Left renal pelvis (tissue), 4 donors: ENCODE results near the gene VAV3. TPM values are rescaled to one million over a fixed set of nuclear protein-coding genes. Genes with fewer than 3 reads are reported as not detected.

Source experiments
- DNase-seq, 4 donors: peaks; one replicate each; pipeline ENCODE4 v3.0.0-alpha.2; 2013; ENCODE audit warnings: low read depth in 4 of 4, low spot score in 3 of 4
- polyA plus RNA-seq, 4 donors: library from polyadenylated mRNA; unstranded; fragments of 120-200 nt; gene quantifications; one replicate each; pipeline ENCODE4 v1.2.1, GENCODE V29; 2013; ENCODE audit not compliant: insufficient read length in 4 of 4

Gene VAV3
- polyA plus RNA-seq, 4 donors: 4.7 to 142 (median 123) TPM

DNA sequence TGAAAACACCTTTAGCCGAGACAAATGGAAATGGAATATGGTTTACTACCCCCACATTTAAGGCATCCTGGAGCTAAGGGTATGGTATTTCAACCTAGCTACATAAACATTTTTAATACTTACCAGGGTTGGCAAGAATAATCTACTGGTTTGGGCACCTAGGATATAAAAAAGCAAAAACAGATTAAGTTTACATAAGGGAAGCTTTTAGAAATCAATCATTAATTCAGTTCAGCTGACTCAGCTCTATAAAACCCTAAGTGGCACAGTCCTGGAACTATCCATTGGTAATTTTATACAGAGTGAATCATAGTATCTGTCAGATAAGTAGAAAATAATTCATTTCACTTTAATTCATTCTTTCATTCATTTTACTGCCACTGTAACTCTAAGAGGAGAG is 355.2 kb downstream of the VAV3 start:
- DNase-seq: no peak

DNA sequence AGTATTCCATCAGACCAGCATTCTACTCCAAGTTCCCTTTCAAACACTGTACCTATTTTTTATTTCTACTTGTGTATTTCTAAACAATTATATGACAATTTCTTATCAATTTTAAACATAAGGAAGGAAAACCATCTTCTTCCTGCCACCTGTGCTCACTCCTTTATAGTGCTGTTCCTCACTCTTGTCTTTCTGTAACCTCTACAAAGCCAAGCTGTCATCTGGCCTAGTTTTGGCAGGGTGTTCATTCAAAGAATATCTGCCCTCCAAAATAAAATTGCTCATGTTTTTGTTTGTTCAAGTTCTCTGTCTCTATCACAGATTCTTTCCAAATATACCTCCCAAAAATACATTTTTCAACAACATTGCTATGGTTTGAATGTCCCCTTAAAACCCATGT is 360.2 kb downstream of the VAV3 start:
- DNase-seq: no peak

DNA sequence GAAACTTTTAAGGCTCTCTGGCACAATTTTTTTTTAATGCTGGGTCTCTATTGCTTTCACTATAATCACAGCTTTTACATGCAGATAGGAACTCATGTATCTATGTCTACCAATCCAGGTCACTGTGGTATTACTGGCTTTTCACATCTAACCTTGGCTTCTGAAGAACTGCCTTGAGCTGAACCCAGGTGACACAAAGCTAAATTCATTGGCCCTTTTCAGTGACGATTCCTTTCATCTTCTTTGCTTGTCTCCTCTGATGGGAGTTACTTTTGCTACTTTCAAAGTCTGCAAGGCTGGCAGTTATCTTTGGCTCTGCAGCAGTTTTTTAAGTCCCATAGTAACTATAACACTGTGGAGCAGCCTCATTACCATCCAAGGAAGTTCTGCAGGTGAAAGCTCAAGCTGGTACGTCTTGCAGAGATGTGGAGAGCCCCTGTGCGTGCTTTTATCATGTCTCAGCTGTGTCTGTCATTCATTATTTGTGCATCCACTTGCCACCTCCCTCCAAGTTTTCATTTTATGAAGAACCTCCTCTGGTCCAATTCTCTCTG is 364.3 kb downstream of the VAV3 start:
- no peak for DNase-seq

DNA sequence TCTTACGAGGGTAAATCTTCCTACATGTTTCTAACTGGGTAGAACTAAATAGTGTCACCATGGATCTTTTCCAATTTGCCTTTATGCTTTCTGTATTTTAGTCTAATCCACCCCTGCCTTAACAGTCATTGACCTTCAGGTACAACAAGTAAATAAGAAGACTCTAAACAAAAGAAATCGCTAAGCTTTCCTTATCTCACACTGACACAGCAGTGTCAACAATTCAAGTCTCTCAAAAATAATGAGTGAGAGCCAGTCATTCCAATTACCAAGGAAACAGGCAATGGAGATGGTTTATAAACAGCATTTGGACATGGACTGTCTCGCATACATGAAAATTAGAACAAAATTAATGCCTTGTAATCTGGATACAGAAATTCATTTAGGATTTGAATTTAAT is 365.8 kb downstream of the VAV3 start:
- no peak for DNase-seq

DNA sequence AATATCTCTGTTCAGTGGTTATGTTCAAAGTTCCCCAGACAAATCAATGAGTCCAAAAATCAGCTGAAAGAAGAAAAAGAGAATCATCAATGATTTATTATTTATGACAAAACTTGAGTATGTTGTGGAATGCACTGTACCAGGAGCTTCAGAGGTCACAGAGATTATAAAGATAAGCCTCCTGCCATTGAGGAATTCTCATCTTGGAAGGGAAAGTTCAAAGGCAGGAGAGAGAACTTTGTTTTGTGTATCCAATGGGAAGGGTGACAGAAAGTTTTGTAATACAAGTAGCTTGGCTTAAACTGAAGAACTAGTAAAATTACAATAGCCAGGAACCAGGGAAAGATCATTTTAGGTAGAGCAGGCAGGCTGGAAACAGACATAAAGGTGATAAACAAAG is 367.7 kb downstream of the VAV3 start:
- no peak for DNase-seq

DNA sequence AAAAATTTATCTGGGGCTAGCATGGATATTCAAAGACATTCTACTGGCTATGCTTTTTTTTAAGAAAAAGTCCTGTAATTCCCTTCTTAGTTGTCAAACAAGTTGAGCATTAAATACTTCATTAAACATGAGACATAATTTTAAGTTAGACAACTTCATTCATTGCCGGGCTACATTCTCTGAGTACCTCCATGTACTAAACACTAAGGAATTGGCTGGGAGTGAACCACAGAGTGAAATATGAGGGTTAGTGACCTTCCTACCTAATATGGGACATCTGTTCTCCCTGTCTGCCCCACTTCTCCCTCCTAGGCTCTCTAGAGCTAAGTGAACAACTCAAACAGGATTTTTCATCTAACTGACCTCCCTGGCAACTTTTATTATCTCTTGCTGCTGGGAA is 370.4 kb downstream of the VAV3 start:
- no peak for DNase-seq

DNA sequence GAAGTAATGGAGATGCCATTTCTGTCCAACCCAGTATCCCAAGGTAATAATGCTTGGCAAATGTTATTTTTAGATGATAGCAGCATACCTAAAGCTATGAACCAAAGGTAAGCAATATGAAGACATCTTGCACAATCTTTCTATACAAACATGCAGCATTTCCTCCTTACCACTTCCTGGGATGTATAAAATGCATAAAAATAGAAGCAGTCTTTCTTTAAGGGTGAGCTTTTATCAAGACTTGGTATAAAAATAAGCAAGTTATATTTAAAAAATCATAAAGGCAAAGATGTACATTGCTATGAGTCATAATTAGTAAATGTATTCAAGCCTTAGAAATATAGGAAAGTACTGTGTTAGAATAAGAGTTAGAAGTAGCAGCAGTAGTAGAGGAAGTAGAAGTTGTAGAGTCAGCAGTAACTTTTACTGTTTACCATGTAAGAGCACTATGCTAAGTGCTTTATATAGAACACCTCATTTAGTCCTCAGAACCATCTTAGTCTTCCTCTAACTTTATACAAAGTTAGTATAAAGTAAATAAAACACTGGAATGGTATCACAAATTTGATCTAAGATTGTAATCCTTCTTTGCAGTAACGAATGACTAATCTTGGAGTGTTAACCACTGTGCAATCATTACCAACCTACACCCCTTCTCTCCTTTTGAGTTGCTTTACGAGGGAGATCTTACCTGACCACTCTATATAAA is 371.3 kb downstream of the VAV3 start:
- DNase-seq: no peak

DNA sequence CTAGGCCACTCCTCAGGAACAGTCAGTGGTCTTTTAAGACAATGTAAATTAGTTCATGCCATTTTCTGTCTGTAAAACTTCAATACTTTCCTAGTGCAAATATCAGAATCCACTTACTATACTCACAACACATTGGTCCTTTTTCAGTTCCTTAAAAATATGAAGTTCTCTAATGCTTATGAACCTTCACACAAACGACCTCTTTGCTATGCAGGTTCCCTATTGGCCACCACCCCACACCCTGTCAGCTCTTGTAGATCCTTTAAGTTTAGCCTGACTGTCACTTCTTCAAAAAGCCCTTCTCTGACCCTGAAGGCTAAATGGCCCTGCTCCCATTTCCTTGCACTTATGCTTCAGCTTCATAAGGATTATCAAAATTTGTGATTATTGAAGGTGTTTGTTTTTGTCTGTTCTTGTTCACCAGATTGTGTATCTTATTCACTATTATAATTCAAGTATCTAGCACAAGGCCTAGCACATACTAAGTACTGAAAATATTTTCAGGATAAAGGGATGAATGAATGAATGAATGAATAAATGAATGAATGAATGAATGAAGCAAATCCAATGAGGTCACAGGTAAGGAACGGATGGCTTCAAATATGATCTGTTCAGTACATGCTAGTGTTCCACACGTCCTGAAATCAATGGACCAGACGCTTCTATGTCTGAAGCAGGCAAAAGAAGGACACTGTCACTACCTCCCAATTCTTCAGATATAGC is 373.9 kb downstream of the VAV3 start:
- DNase-seq: no peak

DNA sequence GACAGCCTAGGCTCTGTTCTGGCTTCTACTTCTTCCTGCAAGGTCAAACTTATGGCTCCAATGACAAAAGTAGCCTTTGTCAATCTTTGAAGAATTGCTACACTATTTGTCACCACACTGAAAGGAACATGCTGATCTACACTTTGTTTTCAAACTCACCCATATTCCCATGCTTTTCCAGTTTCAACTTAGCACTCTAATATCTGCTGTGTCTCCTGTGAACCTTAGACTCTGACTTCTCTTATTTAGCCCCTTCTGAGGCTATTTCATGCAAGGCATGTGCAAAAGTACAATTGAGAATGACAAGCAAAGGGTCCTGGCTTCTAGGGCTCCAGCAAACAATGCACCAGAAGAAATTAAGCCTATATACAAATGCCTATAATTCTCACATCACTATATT is 374.9 kb downstream of the VAV3 start:
- DNase-seq: no peak

DNA sequence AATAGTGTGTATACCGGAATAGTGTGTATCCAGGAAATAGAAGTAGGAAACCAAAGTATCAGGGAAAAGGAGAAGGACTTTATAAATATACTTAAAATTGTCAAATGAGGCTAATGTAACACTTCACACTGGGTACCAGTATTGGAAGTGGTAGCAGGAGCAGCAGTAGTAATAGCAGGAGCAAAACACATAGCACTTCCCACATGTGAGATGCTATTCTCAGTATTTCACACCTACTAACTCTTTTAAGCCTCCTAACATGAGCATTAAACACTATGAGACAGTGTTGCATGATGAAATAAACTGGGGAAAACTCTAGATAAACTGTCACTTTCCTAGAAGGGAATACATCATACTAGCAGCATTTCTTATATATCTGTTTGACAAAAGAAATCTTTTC is 376.7 kb downstream of the VAV3 start:
- DNase-seq: no peak

DNA sequence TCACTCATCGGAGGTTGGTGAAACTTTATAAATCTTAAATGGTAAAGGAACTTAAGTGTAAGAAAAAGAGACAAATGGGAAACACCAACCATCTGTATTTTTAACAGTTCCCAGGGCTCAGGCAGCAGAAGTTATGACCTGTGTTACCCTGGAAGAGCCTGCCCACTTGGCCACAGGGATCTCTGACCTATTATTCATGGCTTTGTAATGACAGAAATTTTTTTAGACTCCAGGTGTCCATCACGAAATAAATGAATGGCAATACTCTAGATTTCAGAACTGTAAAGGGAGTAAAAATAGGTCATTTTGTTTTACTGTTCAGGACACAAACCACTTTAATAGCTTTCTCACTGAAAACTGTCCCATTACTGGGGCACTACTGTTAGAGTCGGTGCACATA is 389.8 kb downstream of the VAV3 start:
- no peak for DNase-seq

DNA sequence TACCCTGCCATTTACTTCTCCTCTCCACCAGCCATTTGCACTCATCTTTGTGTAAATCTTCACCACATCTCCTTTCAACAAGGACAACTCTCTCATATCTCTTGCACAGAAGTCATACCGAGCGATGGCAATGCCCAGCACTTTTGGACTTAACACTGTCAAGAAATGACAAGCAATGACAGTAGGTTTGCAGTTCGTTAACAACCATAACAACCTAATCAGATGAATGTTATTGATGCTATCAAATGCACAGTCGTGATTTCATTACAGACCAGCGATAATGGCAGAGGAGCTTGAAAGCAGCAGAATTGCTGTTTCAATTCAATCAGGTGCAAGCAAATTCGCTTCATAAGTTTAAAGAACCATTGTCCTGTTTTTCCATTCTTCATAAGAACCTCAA is 390.9 kb downstream of the VAV3 start:
- DNase-seq: no peak

DNA sequence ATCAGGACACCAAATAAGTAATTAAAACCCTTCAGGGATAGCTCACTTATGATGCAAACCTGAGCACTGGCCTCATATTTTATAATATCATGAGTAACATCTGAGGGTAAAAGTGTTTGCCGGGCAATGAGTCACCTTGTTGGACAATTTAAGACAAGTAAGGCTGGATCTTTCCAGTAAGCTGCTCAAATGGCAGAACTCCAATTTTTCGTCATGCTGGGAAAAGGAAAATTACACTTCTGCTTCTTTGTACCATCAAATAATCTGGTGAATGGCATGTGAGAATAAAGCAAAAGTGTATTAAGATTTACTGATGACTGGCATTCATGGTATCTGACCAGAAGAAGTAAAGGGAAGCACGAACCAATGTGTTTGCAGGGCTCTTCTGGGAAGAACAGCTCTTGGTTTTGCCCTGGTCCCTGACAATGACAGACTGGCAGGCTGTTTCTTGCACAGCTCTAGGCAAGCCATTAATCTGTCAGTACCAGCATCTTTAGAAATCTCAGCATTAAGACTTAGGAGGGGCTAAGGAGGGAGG is 392.2 kb downstream of the VAV3 start:
- DNase-seq: no peak

DNA sequence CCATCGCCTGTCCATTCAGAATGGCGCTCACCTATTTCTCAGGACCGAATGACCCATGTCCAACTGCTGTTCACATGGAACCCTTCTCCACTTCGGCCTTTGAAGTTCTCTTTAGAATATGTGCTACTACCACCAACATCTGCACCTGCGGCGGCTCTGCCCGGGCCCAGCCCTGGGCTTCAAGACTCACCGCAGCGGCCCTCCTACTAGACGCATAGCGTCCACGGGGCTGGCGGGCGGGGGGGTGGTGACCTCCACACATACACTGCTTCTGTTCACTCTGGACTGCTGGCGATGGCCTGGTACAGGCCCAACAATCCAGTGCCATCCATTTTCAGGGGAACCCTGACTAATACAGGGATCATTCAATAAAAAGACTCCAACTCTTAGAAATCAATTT is 394.2 kb downstream of the VAV3 start:
- no peak for DNase-seq

DNA sequence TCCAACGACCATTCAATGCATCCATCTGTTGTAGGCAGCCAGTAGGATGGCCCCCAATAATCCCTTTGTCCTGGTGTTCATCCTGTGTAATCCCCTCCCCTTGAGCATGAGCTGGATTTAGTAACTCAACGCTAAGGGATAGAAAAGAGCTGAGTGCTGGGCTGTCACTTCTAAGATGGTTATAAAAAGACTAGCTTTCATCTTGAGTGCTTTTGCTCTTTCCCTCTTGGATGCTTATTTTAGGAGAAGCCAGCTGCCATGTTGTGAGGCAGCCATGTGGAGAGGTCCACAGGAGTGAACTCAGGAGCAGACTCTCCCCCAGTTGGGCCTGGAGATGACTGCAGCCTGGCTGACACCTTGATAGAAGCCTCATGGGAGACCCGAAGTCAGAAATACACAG is 401.5 kb downstream of the VAV3 start:
- no peak for DNase-seq

DNA sequence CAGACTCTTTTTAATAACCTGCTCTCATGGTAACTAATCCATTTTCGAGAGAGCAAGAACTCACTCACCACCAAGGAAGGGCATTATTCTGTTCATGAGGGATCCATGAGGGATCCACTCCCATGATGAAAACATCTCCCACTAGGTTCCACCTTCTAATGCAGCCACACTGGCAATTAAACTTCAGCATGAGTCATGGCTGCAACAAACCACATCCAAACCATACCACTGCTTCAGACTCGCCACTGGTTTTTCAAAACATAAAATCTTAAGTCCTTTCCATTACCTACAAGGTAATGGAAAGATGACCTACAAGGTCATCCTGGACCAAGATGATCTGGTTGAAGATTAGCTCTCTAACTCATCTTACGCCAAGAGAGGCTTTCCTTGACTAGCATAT is 405.1 kb downstream of the VAV3 start:
- no peak for DNase-seq

DNA sequence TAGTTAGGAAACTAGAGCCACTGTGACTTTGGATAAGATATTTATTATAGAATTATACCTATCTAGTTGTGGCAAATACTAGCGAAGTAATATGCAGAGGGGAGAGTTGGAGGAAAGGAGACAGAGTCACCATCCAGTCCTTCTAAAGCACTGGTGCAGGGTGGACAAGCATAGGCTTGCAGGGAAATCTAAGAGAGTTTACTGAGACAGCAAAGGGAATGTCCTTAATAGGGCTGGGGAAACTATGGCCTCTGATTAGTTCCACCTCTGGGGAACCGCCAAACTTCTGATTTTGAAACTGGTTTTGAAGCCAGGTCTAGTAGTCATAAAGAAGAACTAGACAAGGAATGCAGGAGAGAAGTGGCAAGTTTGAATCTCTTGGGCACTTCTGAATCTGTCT is 407.9 kb downstream of the VAV3 start:
- DNase-seq: no peak

DNA sequence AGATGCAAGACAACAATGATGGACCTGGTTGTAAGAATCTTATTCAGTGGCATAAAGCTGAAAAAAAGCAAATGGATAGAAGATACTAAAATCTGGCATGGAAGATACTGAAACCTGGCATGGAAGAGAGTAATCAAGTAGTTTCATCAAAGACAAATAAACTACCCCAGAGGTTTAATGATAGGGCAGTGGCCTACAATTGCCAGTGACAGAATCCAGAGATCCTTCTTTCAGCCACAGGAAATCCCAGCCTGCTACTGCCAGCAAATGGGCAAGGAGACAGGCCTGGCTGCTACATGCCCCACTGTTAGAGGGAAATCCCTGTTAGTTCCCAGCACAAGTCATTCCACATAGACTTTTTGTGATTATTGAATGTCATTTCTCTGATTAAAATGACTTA is 409.4 kb downstream of the VAV3 start:
- no peak for DNase-seq

DNA sequence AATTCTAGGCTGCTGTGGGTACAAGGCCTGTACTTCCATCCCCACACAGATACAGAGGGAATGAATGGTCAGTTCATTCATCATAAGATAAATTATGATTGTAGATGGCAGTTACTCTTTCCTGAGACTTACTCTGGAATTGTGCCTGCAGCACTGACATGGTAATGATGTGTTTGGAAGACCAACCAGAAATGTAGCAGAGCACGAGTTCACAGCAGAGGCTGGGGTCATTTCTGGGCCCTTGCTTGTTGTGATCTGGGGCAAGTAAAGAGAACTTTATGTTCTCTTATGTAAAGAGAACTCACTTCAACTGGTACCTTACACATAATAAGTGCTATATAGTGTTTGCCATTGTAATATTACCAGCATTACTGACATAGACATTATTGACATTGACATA is 412.2 kb downstream of the VAV3 start:
- no peak for DNase-seq

DNA sequence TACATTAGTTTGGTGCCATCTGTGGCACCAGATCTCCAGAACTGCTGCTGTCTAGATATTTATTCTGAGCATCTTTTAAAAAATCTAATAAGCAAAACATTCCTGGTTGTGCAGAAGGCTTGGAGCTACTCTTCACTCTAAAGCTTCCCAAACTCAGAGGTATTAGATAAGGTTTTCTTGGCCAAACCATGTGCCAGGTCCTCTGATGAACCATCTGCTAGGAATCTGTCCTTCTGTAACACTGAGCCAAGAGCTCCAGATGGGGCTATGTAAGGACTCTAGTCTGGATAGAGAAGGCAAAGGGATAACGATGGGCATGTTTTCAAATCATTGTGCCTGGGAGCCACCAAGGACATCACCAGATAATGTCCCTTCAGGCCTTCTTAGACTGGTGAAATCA is 413.5 kb downstream of the VAV3 start:
- no peak for DNase-seq

DNA sequence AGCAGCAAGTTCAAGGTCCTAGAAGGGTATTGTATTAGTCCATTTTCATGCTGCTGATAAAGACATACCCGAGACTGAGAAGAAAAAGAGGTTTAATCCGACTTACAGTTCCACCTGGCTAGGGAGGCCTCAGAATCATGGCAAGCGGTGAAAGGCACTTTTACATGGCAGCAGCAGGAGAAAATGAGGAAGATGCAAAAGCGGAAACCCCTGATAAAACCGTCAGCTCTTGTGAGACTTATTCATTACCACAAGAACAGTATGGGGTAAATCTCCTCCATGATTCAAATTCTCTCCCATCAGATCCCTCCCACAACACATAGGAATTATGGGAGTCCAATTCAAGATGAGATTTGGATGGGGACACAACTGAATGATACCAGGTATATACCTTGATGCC is 414.6 kb downstream of the VAV3 start:
- no peak for DNase-seq
